AG04450 (cell line): ENCODE measurements around the gene C12orf43. TPM values are rescaled to one million over a fixed set of nuclear protein-coding genes. Genes with fewer than 3 reads are reported as not detected.

Source experiments
- CTCF ChIA-PET: fragments of 300-600, 350-600 bp; formaldehyde crosslinking; extraction: SDS; loops from one replicate; lab custom pipeline; 2022; ENCODE audit warnings: antibody characterized with exemption, inconsistent platforms; lab: Charles Lee
- POLR2A ChIA-PET: fragments of 350-600 bp; formaldehyde crosslinking; extraction: SDS; loops from one replicate; lab custom pipeline; 2021; ENCODE audit warnings: antibody characterized with exemption, inconsistent platforms; lab: Yijun Ruan, JAX
- DNase-seq: peaks from one replicate; pipeline ENCODE4 v3.0.0-alpha.2; 2011; ENCODE audit warnings: low read depth, low spot score
- H3K27ac ChIP-seq: one replicate; pipeline ENCODE4 v1.5.1; 2012; ENCODE audit warnings: low read depth, low read length, control low read depth
- H3K27me3 ChIP-seq: one replicate; pipeline ENCODE4 v1.6.0; 2012; ENCODE audit warnings: low read length; ENCODE audit not compliant: control insufficient read depth, insufficient read depth
- H3K4me3 ChIP-seq: 2 replicates; pipeline ENCODE4 v1.5.1; 2011; ENCODE audit warnings: mild to moderate bottlenecking, low read depth, low read length, control low read depth
- H3K9me3 ChIP-seq: 2 replicates; pipeline ENCODE4 v1.5.1; 2012; ENCODE audit warnings: low read length; ENCODE audit not compliant: control insufficient read depth, insufficient read depth
- polyA plus RNA-seq: library from polyadenylated mRNA; depleted of rRNA; stranded (reverse); fragments of >200 nt; gene quantifications from 2 replicates; pipeline ENCODE4 v1.2.3, GENCODE V29; 2011
- TF ChIP-seq, protein P1 (sequence below): IDR thresholded peaks from 2 replicates; pipeline ENCODE4 v1.5.1; 2011; ENCODE audit warnings: low read depth, low read length, control low read depth, inconsistent platforms

The C12orf43 gene
- polyA plus RNA-seq, 1 experiment = 13.6 TPM

DNA sequence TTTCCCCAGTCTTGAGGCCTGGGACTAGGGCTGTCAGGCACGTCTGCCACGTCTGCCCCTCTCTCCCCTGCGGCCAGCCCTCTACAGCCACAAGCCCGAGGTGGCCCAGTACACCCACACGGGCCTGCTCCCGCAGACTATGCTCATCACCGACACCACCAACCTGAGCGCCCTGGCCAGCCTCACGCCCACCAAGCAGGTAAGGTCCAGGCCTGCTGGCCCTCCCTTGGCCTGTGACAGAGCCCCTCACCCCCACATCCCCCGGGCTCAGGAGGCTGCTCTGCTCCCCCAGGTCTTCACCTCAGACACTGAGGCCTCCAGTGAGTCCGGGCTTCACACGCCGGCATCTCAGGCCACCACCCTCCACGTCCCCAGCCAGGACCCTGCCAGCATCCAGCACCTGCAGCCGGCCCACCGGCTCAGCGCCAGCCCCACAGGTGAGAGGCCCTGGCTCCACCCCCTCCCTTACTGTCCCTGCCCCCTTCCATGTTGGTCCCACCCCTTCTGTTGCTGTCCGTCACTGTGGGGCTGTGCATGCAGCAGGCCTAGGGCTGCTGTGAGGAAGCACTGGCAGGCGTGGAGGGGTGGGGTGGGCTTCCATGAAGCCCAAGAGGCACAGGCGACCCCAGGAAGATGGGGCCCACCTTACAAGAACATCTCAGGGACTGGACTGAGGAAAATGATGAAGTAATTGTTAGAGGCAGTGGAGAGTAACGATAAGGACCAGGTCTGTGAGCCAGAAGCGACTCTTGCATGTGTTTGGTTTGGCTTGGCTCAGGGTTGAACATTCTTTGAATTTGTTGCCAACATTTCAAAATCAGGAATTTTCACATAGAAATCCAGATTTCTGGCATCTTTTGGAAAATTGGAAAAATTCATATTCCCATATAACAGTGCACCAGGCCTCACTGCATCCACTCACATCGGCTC is 16.8 kb downstream of the C12orf43 start:
- TF ChIP-seq, protein P1, sequence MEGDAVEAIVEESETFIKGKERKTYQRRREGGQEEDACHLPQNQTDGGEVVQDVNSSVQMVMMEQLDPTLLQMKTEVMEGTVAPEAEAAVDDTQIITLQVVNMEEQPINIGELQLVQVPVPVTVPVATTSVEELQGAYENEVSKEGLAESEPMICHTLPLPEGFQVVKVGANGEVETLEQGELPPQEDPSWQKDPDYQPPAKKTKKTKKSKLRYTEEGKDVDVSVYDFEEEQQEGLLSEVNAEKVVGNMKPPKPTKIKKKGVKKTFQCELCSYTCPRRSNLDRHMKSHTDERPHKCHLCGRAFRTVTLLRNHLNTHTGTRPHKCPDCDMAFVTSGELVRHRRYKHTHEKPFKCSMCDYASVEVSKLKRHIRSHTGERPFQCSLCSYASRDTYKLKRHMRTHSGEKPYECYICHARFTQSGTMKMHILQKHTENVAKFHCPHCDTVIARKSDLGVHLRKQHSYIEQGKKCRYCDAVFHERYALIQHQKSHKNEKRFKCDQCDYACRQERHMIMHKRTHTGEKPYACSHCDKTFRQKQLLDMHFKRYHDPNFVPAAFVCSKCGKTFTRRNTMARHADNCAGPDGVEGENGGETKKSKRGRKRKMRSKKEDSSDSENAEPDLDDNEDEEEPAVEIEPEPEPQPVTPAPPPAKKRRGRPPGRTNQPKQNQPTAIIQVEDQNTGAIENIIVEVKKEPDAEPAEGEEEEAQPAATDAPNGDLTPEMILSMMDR = no peak
- Histone ChIP-seq H3K27ac (no peak overlapping the region), H3K27me3 (peaks cover 6% of the 10 kb centered on the region), H3K9me3 (no peaks in the 10 kb centered on the region; the same call in 1 of the 2 replicates), H3K4me3 (no peak overlapping the region)
- POLR2A ChIA-PET = no interaction called here
- CTCF ChIA-PET = no interaction called here
- no peak for DNase-seq

DNA sequence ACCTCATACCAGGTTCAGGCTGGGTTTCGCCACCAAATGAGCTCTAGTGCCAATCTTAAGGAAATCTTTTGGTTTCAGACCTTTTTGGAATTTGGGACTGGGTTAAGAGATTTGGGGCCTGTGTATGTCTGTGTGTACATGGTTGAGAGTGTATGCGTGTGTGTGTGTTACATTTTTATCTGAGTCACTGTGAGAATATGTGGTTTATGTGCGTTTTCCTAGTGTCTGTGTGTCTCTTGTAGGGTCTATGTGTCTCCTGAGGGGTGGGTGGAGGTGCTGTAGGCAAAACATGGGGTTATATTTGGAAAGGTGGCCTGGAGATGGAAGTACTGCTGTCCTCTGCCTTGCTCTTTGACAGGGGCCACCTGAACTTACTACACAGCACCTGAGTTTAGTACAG is 17.9 kb downstream of the C12orf43 start:
- Histone ChIP-seq H3K9me3 (no peaks in the 10 kb centered on the region; the same call in 1 of the 2 replicates), H3K4me3 (no peak overlapping the region), H3K27me3 (peaks cover 8% of the 10 kb centered on the region), H3K27ac (no peak overlapping the region)
- POLR2A ChIA-PET = no interaction called here
- TF ChIP-seq, protein P1 = no peak
- CTCF ChIA-PET = no interaction called here
- no peak for DNase-seq

DNA sequence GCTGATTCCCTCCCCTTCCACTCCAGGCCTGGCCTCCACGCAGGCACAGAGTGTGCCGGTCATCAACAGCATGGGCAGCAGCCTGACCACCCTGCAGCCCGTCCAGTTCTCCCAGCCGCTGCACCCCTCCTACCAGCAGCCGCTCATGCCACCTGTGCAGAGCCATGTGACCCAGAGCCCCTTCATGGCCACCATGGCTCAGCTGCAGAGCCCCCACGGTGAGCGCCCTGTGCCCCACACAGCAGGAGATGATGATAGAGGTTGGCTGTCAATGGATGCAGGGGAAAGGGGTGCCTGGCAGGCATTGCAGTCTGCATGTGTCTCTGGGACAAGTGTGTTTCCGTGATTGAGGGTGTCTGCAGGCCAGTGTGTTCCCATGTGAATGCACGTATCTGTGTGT is 18.8 kb downstream of the C12orf43 start:
- H3K9me3 ChIP-seq = no peaks in the 10 kb centered on the region; the same call in 1 of the 2 replicates
- no peak for DNase-seq
- peaks cover 10% of the 10 kb centered on the region for H3K27me3 ChIP-seq
- POLR2A ChIA-PET = no interaction called here
- H3K4me3 ChIP-seq = no peak overlapping the region
- CTCF ChIA-PET = interaction anchor here (0.5 kb wide), 1 partner anchor 372 kb away, joined by 16 read pairs; no protein-coding TSS in a partner anchor
- no peak overlapping the region for H3K27ac ChIP-seq
- TF ChIP-seq, protein P1 = no peak

DNA sequence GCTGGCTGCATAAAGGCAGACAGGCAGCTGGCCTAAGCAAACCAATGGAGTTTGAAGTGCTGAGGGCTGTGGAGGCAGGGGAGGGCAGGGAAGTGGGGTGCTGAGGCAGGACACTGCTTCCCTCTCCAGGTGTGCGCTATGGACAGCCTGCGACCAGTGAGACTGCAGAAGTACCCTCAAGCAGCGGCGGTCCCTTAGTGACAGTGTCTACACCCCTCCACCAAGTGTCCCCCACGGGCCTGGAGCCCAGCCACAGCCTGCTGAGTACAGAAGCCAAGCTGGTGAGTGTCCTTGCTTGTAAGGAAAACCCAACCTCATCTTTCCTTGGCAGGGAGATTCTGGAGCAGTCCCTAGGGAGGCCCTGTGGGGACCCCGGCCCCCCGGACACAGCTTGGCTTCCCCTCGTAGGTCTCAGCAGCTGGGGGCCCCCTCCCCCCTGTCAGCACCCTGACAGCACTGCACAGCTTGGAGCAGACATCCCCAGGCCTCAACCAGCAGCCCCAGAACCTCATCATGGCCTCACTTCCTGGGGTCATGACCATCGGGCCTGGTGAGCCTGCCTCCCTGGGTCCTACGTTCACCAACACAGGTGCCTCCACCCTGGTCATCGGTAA is 20.0 kb downstream of the C12orf43 start:
- Histone ChIP-seq H3K27ac (no peak overlapping the region), H3K4me3 (no peak overlapping the region), H3K9me3 (no peaks in the 10 kb centered on the region; the same call in 1 of the 2 replicates), H3K27me3 (peaks cover 10% of the 10 kb centered on the region)
- DNase-seq = no peak
- ChIA-PET CTCF (no interaction called here), POLR2A (no interaction called here)
- TF ChIP-seq, protein P1 = no peak
